Activated gamma-delta T cell (primary cell): ENCODE measurements around the gene C2CD2L.
"Not testable (repeated sequence)": the region's sequence is repeated elsewhere in the genome, so short reads cannot be mapped to it uniquely, and the experiment has no call there.

Source experiments
- DNase-seq: peaks from one replicate; lab custom pipeline; 2025; lab: John Stamatoyannopoulos, UW

C2CD2L gene

DNA sequence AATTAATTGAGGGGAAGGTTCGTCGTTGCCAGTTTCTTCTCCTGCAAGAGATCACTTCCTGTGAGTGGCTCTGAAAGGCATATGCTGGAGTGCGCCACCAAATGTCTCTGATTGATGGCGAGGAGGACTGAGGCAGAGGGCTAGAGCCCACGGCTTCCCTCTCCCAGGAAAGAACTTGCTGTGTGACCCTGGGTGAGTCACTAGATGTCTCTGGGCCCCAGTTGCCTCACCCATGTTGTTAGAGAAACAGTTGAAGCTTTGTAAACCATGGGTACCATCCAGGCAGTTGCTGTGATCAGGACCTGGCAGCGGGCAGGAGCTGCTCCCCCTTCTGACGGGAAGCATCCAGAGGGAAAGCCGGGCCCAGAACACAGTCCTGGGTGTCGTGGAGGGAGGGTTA lies 44.9 kb downstream of the C2CD2L start:
- no peak for DNase-seq

DNA sequence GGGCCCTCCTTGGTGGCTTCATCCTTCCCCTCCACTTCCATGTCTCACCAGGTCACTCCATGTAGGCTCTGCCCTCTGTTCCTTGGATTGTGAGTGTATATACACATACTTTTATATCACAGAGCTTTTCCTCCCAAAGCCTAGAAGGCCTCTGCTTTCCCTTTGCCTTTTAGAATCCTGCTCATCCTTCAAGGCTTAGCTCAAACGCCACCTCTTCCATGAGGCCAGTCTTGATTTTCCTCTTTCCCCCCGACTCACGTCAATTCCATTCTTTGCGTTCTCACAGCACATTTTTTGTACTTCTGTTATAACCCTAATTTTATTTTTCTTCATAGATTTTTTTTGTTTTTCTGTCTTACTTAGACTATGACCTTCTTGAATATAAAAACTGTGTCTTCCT lies 45.5 kb downstream of the C2CD2L start:
- DNase-seq: no peak

DNA sequence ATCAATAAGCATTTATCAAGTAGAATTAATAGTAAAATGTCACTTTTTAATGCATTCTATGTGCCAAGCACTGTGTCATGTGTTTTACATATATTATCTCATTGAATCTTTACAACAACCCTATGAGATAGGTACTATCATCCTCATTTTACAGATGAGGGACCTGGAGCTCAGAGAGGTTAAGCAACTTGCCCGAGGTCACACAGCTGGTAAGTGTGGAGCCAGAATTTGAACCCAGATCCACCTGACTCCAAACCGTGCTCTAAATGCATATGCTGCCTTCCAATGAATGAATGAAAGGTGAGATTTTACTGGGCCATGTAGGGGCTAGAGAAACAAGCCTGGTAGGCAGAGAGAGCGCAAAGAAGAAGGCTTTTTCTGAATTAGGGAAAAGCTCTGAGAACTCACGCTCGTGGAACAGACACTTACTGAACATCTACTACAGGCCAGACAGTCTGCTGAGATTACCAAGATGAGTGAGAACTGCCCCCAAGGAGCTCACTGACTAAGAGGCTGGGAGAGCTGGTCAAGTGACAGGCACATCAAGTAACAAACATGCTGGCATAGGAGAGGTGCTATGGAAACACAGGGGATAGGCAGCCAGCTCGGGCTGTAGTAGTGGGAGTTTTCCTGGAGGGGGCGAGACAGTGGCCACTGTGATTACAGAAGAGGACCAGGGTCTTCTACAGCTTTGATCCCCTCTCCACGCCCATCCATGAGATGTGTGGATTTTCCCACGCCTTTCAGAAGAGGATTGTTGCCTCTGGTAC lies 46.1 kb downstream of the C2CD2L start:
- no peak for DNase-seq

DNA sequence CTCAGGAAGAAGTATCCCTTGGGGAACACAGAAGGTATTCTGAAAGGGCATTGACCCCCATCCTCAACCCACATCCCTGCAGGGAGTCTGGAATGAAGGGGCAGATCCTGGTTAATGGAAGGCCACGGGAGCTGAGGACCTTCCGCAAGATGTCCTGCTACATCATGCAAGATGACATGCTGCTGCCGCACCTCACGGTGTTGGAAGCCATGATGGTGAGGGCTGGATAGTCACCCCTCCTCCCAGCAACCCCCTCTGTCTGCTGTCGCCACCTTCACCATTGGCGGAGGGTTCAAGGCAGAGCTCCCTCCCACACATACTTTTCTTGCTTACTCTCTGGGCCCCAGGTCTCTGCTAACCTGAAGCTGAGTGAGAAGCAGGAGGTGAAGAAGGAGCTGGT lies 47.0 kb downstream of the C2CD2L start:
- DNase-seq: no peak

DNA sequence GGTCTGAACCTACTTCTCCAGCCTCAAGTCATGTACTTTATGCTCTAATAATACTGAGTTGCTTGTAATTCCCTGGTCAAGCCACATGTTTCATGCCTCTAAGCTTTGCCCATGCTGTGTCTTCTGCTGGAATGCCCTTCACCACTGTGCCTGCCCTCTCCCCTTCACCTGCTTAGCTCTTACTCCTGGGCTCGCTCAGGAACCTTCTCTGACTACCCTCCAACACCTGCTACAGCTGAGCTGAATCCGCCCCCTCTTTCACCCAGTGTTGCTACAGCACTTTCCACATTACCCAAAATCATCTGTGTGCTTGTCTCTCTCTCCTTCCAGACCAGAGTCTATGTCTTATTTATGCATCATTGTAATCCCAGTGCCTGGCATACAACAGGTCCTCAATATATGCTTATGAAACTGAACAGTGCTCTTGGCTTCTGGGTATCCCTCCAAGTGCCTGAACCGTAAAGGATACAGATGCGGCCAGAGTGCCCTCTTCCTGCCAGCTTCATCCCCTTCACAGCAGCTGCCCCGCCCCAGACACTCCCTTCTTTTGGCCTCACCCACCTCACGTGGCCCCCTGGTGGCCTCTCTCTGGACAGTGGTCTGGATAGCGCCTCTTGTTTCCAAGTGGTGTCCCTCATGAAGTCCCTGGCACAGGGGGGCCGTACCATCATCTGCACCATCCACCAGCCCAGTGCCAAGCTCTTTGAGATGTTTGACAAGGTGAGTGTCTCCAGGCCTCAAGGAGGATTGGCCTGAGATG lies 48.8 kb downstream of the C2CD2L start:
- DNase-seq: no peak

DNA sequence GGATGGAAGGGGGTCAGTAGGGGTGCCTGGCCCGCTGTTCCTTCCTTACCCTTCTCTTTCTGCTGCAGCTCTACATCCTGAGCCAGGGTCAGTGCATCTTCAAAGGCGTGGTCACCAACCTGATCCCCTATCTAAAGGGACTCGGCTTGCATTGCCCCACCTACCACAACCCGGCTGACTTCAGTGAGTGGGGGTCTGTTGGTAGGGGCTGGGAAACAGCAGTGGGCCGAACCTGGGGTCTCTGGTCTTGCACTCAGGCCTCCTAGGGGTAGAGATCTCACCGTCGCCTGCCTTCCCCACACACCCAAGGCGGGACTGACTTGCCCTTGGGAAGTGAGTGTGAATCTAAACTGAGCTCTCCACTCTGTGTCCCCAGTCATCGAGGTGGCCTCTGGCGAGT lies 49.4 kb downstream of the C2CD2L start:
- DNase-seq: no peak

DNA sequence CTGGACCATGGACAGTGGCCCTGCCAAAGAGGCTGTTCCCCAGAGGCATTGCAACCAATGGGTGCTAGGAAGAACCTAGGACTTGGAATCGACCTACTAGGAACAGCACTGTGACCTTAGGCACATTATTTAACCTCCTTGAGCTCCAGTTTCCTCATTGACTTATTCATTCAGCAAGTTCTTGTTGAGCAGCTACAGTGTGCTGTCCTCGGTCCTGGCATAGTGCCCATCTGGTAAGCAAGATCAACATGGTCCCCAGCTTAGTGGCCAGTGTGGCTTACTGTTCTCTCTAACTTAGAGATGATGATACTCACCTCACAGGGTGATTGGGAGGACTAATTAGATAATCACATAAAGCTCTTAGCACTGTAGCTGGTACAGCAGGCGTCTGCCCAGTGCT lies 49.9 kb downstream of the C2CD2L start:
- no peak for DNase-seq

DNA sequence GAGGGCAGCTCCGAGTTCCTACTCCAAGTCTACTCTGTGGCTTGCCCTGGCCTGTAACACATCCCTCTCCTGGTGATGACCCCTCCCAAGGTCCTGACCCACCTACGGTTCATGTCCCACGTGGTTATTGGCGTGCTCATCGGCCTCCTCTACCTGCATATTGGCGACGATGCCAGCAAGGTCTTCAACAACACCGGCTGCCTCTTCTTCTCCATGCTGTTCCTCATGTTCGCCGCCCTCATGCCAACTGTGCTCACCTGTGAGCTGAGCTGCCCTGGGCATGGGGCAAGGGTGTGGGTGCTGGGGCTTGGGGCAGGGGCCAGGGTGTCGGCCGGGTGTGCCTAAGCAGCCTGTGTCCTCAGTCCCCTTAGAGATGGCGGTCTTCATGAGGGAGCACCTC lies 51.3 kb downstream of the C2CD2L start:
- no peak for DNase-seq

DNA sequence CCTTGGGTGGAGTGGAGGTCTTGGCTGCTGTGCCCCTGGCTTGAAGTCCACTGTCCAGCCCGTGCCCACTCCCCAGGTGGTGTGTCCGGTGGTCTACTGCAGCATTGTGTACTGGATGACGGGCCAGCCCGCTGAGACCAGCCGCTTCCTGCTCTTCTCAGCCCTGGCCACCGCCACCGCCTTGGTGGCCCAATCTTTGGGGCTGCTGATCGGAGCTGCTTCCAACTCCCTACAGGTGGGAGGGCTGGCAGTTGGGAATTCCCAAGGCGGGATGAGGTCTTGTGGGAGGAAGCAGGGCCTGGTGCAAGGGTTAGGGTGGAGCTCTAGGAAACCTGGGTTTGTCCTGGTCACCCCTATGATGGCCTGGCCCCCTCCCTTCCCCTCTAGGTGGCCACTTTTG lies 53.0 kb downstream of the C2CD2L start:
- DNase-seq: no peak

DNA sequence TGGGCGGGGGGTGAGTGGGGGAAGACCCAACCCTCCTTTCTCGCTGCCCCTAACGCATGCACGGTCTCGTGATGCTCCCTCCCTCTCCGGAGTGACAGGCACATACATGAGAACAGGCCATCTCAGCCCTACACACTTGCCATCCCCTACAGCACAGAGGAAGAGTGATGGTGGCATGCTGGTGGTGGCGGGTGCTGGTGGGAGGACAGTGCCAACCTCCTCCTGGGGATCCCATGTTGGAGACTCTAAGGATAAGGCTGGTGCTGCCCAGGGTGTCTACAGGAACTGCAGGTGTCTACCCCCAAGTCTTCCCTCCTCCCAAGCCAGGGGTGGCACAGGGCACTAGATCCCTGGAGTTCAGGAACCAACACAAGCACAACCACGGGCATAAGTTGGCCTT lies 54.7 kb downstream of the C2CD2L start:
- no peak for DNase-seq

DNA sequence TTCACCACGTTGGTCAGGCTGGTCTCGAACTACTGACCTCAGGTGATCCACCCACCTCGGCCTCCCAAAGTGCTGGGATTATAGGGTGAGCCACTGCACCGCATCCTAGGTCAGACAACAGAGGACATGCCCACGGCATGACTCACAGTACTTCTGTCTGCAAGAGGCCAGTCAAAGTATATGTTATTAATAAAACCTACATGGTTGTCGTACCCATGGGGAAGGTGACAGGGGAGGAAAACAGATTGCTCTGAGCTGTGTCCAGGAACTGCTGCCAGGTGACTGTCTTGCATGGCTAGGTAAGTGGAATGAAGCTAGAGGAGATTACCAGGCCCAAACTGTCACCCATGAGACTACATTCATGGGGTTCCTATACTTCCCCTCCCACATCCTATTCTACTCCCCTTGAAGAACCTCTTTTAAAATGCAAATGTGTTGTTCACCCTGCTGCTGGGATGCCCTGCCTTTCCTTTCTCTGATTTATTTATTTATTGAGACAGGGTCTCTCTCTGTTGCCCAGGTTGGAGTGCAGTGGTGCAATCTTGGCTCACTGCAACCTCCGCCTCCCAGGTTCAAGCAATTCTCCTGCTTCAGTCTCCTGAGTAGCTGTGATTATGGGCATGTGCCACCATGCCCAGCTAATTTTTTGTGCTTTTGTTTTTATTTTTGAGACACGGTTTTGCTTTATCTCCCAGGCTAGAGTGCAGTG lies 59.4 kb downstream of the C2CD2L start:
- no peak for DNase-seq

DNA sequence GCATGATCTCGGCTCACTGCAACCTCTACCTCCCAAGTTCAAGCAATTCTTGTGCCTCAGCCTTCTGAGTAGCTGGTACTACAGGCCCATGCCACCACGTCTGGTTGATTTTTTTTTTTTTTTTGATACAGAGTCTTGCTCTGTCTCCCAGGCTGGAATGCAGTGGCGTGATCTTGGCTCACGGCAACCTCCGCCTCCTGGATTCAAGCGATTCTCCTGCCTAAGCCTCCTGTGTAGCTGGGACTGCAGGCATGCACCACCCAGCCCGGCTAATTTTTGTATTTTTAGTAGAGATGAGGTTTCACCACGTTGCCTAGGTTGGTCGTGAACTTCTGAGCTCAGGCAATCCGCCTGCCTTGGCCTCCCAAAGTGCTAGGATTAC lies 59.9 kb downstream of the C2CD2L start:
- DNase-seq: not testable (repeated sequence)

DNA sequence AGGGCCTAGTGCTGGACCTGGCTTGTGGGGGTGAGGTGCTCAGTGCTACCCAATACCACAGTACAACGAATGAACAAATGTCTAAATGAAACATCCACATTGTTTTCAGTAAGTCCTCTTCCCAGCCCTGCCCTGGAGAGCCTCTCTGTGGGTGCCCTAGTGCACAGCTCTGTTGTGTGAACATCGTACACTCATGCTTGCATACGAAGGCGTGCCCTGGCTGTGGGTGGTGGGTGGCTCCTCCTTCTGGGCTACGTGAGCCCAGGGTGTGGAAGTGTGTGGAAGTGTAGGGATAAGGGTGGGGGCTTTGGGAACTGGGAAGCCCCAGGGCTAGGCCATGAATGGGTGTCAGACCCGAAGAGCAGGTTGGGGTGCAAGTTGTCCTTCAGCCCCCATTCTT lies 60.8 kb downstream of the C2CD2L start:
- no peak for DNase-seq
